Kidney epithelial cell (primary cell): ENCODE data around the gene ATXN1. TPM values are rescaled to one million over a fixed set of nuclear protein-coding genes. Genes with fewer than 3 reads are reported as not detected.

Source experiments
- DNase-seq: peaks from one replicate; pipeline ENCODE4 v3.0.0-alpha.2; 2010; ENCODE audit warnings: low read depth
- H3K27me3 ChIP-seq: 2 replicates; pipeline ENCODE4 v1.6.0; 2011; ENCODE audit warnings: low read length; ENCODE audit not compliant: control insufficient read depth, insufficient read depth
- H3K36me3 ChIP-seq: 2 replicates; pipeline ENCODE4 v1.5.1; 2011; ENCODE audit warnings: low read length; ENCODE audit not compliant: control insufficient read depth, insufficient read depth
- H3K4me3 ChIP-seq: 2 replicates; pipeline ENCODE4 v1.5.1; 2011; ENCODE audit warnings: low read depth, mild to moderate bottlenecking, control low read depth, low read length
- CTCF ChIP-seq: IDR thresholded peaks from 2 replicates; pipeline ENCODE4 v1.5.1; 2011; ENCODE audit warnings: mild to moderate bottlenecking, moderate library complexity, low read length, control low read depth, inconsistent platforms; ENCODE audit not compliant: insufficient read depth, poor library complexity, severe bottlenecking
- total RNA-seq: library from RNA; depleted of rRNA; stranded (reverse); fragments of >200 nt; gene quantifications from 2 replicates; pipeline ENCODE4 v1.2.3, GENCODE V29; 2015

The ATXN1 gene
- total RNA-seq, 1 donor from 2014 or later, result 12.5 TPM

- no peaks in the 10 kb centered on the region for H3K36me3 ChIP-seq
- no peaks in the 10 kb centered on the region for H3K27me3 ChIP-seq
- TF ChIP-seq CTCF, result no peak
- no peak for DNase-seq
- no peak overlapping the region for H3K4me3 ChIP-seq
Measured at GRCh38 chr6:16592223-16592911, 168.9 kb downstream of the ATXN1 start.

- no peak overlapping the region for H3K4me3 ChIP-seq
- no peak for TF ChIP-seq CTCF
- DNase-seq, result no peak
- H3K36me3 ChIP-seq, result no peaks in the 10 kb centered on the region
- no peaks in the 10 kb centered on the region for H3K27me3 ChIP-seq
Measured at GRCh38 chr6:16591396-16592222, 169.7 kb downstream of the ATXN1 start.

GRCh38 chr6:16585805-16586204 lies 175.5 kb downstream of the ATXN1 start:
- Histone ChIP-seq H3K27me3 (no peaks in the 10 kb centered on the region), H3K36me3 (no peaks in the 10 kb centered on the region), H3K4me3 (no peak overlapping the region)
- no peak for DNase-seq
- no peak for TF ChIP-seq CTCF

GRCh38 chr6:16583144-16583762 lies 178.0 kb downstream of the ATXN1 start:
- no peak for DNase-seq
- Histone ChIP-seq H3K27me3 (no peaks in the 10 kb centered on the region), H3K36me3 (no peaks in the 10 kb centered on the region), H3K4me3 (no peak overlapping the region)
- TF ChIP-seq CTCF, result no peak

GRCh38 chr6:16582446-16583143 lies 178.7 kb downstream of the ATXN1 start:
- DNase-seq, result no peak
- Histone ChIP-seq H3K4me3 (no peak overlapping the region), H3K27me3 (no peaks in the 10 kb centered on the region), H3K36me3 (no peaks in the 10 kb centered on the region)
- no peak for TF ChIP-seq CTCF
